Omental fat pad (tissue), 4 donors: ENCODE measurements around the gene CPA3. TPM values are rescaled to one million over a fixed set of nuclear protein-coding genes. Genes with fewer than 3 reads are reported as not detected.

Source experiments
- ATAC-seq: fragments of 150-250 bp; one replicate; pipeline ENCODE4 v1.9.1; 2016; ENCODE audit warnings: mild to moderate bottlenecking, moderate library complexity; ENCODE audit not compliant: low FRiP score
- DNase-seq: peaks from one replicate; pipeline ENCODE4 v3.0.0-alpha.2; 2019; ENCODE audit warnings: low spot score
- total RNA-seq, 4 donors: library from RNA; depleted of rRNA; stranded (reverse); fragments of >200 nt; gene quantifications; one replicate each; pipeline ENCODE4 v1.1.0, GENCODE V29; 2016
- TF ChIP-seq, protein P1 (sequence below), 3 donors: fragments of 450-650 bp; IDR thresholded peaks; one replicate each; pipeline ENCODE4 v1.5.1; 2016 to 2017; ENCODE audit warnings: antibody characterized with exemption in 3 of 3, mild to moderate bottlenecking in 3 of 3, moderate library complexity in 2 of 3

CPA3 gene
- total RNA-seq, 4 donors from 2014 or later, result 4.8 to 21.5 (median 14.4) TPM

DNA sequence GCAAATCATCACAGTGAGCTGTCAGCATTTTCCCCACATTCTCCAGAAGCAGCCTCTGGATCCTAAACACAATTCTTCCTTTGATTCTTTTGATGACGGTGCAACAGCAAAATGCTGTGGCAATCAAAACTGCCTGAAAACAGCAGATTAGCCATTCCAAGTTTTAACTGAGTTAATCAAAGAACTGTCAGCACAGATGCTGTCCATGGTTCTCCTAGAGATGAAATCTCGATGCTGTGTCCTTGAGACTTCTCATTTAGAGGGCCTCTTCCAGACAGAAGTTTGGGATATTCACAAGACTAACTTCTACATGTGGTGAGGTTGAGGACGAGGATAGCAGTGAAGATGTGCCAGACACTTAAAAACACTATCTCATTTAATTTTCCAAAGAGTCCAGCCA, 75.9 kb downstream of the CPA3 start:
- TF ChIP-seq, protein P1, sequence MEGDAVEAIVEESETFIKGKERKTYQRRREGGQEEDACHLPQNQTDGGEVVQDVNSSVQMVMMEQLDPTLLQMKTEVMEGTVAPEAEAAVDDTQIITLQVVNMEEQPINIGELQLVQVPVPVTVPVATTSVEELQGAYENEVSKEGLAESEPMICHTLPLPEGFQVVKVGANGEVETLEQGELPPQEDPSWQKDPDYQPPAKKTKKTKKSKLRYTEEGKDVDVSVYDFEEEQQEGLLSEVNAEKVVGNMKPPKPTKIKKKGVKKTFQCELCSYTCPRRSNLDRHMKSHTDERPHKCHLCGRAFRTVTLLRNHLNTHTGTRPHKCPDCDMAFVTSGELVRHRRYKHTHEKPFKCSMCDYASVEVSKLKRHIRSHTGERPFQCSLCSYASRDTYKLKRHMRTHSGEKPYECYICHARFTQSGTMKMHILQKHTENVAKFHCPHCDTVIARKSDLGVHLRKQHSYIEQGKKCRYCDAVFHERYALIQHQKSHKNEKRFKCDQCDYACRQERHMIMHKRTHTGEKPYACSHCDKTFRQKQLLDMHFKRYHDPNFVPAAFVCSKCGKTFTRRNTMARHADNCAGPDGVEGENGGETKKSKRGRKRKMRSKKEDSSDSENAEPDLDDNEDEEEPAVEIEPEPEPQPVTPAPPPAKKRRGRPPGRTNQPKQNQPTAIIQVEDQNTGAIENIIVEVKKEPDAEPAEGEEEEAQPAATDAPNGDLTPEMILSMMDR (IDR thresholded peaks at IDR 0.05), result no peak
- no peak for DNase-seq
- ATAC-seq, result no peak

DNA sequence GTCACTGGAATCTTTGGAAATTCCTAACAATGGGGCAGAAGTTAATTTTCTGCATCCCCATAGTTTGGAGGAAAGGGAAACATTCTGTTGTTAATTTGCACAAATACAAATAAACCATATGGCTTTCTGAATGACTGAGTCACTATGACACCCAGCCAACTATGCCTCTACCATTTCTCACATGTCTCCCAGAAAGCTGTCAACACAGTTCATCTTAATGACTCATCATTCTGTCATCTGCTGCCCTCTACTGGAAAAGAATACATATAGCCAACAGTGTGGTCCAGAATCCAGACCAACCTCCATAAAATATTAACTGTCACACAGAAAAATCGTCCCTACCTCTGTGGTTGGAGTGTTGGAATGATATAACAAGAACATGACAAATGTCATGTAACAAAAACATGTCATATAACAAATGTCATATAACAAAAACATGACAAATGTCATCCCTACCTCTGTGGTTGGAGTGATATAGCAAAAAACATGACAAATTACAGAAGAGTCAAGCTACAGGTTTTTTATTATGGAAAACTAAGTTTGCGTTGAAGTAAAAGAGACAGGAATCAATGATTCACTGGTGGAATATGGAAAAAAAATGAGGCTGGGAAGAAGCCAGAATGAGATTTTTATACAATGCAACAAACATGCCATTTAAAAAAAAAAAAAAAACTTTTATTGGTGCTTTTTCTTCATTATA, 78.6 kb downstream of the CPA3 start:
- DNase-seq (no peak), ATAC-seq (peak; percentile 81)
- TF ChIP-seq, protein P1 (IDR thresholded peaks at IDR 0.05), result no peak

DNA sequence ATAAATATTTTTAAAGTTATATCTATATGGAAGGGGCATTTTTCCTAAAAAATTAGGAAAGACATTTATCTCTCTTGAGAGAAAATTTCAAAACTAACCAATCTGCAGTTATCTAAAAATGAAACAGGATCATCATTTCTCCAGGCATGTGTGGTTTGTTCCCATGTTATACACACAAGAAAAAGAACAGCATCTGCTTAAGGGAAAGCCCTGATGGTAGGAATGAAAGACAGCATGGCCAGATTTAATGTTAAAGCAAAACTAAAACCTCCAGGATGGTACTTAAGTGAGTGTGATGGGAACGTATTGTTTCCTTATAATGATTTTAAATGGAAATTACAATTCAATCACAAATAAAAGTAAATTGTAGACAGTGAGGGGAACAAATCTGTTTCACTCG, 80.0 kb downstream of the CPA3 start:
- ATAC-seq (no peak), DNase-seq (no peak)
- TF ChIP-seq, protein P1 (IDR thresholded peaks at IDR 0.05), result no peak

Other genes with a start within 250 kb of the CPA3 start
- gene AGTR1, start 167.4 kb upstream of the CPA3 start, total RNA-seq, result 100 to 1,000 TPM in 1 of 4 donors, 10 to 100 TPM in 3; 10.3 to 163 (median 47.1) TPM
- gene CPB1, start 37.5 kb upstream of the CPA3 start, total RNA-seq, result 10 to 100 TPM in 1 of 4 donors, 1 to 10 TPM in 2, under 1 TPM in 1; 0.72 to 38.9 (median 4.2) TPM
- 10 to 100 TPM; 23.2 to 40.8 (median 30.4) TPM for gene GYG1, start 126.2 kb downstream of the CPA3 start, total RNA-seq
- 10 to 100 TPM; 10.2 to 20.5 (median 18.3) TPM for gene HLTF, start 221.2 kb downstream of the CPA3 start, total RNA-seq